Limb (tissue), 2 donors: ENCODE data around the gene IL27RA.
"Not testable (repeated sequence)": the region's sequence is repeated elsewhere in the genome, so short reads cannot be mapped to it uniquely, and the experiment has no call there.

ENCODE experiments used
- DNase-seq, 2 donors: peaks; one replicate each; pipeline ENCODE4 v3.0.0-alpha.2; 2016; ENCODE audit errors: extremely low spot score in 2 of 2

IL27RA gene

DNA sequence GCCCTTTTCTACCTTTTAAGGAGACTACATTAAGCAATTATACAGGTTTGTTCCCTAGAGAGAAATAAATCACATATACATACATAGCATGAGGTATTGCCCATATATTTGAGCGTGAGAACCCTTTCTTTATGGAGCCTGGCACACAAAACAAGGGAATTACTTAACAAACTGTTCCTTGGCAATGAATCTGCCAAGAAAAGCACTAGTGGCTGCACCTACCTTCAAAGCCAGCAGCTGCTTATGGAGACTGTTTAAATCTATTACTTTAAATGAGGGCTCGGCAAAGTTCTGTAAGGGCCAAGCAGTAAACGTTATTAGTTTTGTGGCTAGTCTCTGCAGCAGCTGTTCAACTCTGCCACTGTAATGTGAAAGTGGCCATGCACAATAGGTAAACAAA lies 32.5 kb upstream of the IL27RA start:
- DNase-seq, result no peak

DNA sequence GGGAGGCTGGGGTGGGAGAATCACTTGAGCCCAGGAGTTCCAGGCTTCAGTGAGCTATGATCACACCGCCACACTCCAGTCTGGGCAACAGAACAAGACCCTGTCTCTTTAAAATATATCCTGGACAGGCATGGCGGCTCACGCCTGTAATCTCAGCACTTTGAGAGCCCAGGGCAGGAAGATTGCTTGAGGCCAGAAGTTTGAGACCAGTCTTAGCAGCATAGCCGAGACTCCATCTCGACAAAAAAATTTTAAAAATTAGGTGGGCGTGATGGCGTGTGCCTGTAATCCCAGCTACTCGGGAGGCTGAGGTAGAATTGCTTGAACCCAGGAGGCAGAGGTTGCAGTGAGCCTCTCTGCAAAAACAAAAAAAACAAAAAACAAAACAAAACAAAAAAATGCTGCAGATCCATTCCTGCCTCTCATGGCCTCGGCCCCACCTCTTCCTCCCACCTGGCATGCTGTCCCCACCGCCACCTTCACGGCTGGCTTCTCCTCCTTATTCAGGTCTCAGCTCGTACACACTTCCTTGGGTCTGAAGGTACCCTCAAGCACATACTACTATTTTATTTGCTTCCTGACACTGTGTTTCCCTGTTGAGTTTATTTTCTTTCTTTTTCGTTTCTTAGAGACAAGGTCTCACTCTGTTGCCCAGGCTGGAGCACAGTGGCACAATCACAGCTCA lies 30.7 kb upstream of the IL27RA start:
- no peak for DNase-seq

DNA sequence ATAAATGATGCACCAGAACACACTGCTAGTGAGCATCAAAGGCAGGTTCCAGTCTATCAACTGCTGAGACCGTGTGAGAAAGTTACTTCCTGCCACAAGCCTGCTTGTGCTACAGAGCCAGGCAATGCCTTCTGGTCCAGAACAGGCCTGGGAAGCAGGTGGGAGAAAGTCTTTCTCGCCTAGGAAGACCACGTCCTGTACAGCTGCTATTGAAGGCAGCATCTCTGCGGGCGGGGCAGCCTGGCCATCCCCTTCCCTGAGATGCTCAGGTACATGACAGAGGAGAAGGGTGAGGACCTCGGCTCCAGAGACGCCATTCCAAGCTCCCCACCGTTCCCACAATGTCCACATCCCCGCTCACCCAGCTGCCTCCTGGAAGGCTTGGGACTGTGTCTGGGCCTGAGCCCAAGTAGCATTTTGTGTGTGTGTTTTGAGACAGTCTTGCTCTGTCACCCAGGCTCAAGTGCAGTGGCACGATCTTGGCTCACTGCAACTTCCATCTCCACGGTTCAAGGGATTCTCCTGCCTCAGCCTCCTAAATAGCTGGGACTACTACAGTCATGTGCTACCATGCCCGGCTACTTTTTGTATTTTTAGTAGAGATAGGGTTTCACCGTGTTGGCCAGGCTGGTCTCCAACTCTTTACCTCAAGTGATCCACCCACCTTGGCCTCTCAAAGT lies 28.9 kb upstream of the IL27RA start:
- no peak for DNase-seq

- DNase-seq, result no peak
Observed at GRCh38 chr19:14003251-14004055, 28.1 kb upstream of the IL27RA start.

- no peak for DNase-seq
Observed at GRCh38 chr19:14004619-14005348, 26.8 kb upstream of the IL27RA start.

GRCh38 chr19:14005349-14006084 lies 26.0 kb upstream of the IL27RA start:
- peak; percentile 85 to 97 for DNase-seq

- DNase-seq, result peak; percentile 100
Observed at GRCh38 chr19:14006085-14006765, 25.3 kb upstream of the IL27RA start, which contains the start of gene RFX1. Gene RFX1, minus strand, starts transcription at chr19:14006320. Its CDS starts 12,477 bp downstream, at chr19:13993843.

- DNase-seq, result peak in 1 of 2 donors; percentile 94
Observed at GRCh38 chr19:14006766-14007562, 24.6 kb upstream of the IL27RA start.

DNA sequence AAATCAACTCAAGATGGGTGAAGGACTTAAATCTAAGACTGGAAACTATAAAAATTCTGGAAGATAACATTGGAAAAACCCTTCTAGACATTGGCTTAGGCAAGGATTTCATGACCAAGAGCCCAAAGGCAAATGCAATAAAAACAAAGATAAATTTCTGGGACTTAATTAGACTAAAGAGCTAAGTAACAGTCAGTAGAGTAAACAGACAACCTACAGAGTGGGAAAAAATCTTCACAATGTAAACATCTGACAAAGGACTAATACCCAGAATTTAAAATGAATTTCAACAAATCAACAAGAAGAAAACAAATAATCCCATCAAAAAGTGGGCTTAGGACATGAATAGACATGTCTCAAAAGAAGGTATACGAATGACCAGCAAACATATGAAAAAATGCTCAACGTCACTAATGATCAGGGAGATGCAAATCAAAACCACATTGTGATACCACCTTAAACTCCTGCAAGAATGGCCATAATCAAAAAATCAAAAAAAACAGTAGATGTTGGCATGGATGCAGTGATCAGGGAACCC lies 19.1 kb upstream of the IL27RA start:
- no peak for DNase-seq

DNA sequence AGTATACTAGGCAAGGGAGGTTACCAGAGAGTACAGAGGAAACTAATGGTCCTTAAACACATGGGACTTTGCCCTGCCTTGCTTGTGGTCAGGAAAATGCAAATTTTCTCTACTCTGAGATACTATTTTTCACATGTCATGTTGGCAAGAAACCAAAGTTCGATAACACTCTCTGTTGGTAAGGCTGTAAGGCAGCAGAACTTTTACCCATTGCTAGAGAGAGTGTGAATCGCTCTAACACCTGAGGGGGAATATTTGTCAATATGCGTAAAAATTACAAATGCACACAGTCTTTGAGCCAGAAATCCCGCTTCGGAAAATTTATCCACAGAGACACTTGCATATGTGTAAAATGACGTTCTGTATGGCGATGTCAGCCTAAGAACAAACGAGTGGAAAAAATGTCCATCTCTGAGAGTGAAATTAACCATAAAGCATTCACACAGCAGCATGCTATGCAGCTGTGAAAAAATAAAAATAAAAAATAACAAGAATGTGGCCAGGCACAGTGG lies 16.0 kb upstream of the IL27RA start:
- DNase-seq, result no peak

DNA sequence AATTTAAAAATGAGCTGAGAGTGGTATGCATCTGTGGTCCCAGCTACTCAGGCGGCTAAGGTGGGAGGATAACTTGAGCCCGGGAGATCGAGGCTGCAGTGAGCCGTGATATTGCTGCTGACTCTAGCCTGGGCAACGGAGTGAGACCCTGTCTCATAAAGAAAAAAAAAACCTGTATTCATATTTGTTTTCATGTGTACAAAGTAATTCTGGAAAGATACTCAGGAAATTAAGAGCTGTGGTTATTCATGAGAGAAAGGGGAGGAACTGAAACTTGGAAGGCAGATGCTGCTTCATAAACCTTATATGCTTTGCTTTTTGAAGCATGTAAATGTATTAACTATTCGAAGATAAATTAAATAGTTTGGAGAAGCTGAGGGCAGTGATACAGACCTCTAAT lies 12.5 kb upstream of the IL27RA start:
- no peak for DNase-seq

DNA sequence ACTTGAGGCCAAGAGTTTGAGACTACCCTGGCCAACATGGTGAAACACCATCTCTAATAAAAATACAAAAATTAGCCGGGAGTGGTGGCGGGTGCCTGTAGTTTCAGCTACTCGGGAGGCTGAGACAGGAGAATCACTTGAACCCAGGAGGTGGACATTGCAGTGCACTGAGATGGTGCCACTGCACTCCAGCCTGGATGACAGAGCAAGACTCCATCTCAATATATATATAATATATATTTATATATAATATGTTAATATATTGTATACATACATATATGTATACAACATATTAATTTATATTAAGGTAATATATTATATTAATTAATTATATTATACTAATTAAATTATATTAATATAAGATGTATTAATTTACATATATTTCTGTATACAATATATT lies 11.8 kb upstream of the IL27RA start:
- DNase-seq, result not testable (repeated sequence)

- no peak for DNase-seq
Observed at GRCh38 chr19:14021474-14021873, 10.1 kb upstream of the IL27RA start.

- no peak for DNase-seq
Observed at GRCh38 chr19:14022469-14022868, 9.1 kb upstream of the IL27RA start.

- DNase-seq, result no peak
Observed at GRCh38 chr19:14023404-14024235, 7.9 kb upstream of the IL27RA start.

DNA sequence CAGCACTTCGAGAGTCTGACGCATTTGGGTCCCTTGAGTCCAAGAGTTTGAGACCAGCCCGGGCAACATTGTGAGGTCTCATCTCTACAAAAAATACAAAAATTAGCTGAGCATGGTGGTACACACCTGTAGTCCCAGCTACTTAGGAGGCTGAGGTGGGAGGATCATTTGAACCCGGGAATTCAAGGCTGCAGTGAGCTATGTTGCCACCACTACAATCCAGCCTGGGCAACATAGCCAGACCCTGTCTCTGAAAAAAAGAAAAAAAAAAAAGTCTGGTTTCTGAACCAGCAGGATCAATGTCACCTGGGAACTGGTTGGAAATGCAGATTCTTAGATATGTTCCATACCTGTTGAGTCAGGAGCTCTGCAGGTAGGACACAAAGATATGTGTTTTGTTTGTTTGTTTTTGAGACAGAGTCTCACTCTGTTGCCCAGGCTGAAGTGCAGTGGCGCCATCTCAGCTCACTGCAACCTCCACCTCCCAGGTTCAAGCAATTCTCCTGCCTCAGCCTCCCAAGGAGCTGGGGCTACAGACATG lies 4.8 kb upstream of the IL27RA start:
- not testable (repeated sequence) for DNase-seq

- DNase-seq, result no peak
Observed at GRCh38 chr19:14027856-14028450, 3.6 kb upstream of the IL27RA start, which contains the start of gene RLN3. Gene RLN3, plus strand, starts transcription at chr19:14028148. Its CDS starts 57 bp downstream, at chr19:14028205.
